Forelimb muscle (tissue), 1 donor: ENCODE measurements around the gene ZNF879. TPM values are rescaled to one million over a fixed set of nuclear protein-coding genes. Genes with fewer than 3 reads are reported as not detected.

Source experiments
- DNase-seq: peaks from one replicate; pipeline ENCODE4 v3.0.0-alpha.2; 2013; ENCODE audit warnings: low read depth
- polyA plus RNA-seq: library from polyadenylated mRNA; unstranded; fragments of 120-200 nt; gene quantifications from one replicate; pipeline ENCODE4 v1.2.1, GENCODE V29; 2013; ENCODE audit not compliant: insufficient read length

ZNF879 gene
- polyA plus RNA-seq, 1 donor = 4.0 TPM

- no peak for DNase-seq
These were observed 14.9 kb upstream of the ZNF879 start for GRCh38 chr5:179008667-179009066.

- DNase-seq = no peak
These were observed 9.5 kb downstream of the ZNF879 start for GRCh38 chr5:179033004-179033580.

GRCh38 chr5:179044765-179045164, 21.2 kb downstream of the ZNF879 start:
- no peak for DNase-seq

- DNase-seq = no peak
These were observed 28.2 kb downstream of the ZNF879 start for GRCh38 chr5:179051784-179052183.

- DNase-seq = no peak
These were observed 30.6 kb downstream of the ZNF879 start for GRCh38 chr5:179054036-179054785.

- DNase-seq = no peak
These were observed 31.3 kb downstream of the ZNF879 start for GRCh38 chr5:179054876-179055275.

- no peak for DNase-seq
These were observed 31.8 kb downstream of the ZNF879 start for GRCh38 chr5:179055436-179055835.

- no peak for DNase-seq
These were observed 32.2 kb downstream of the ZNF879 start for GRCh38 chr5:179055841-179056240.

GRCh38 chr5:179060116-179061008, 36.8 kb downstream of the ZNF879 start, which contains the start of gene ZNF354C:
ZNF354C (plus strand) TSS chr5:179060373; CDS start chr5:179062069, 1,696 bp downstream.
- peak; percentile 80 for DNase-seq

- no peak for DNase-seq
These were observed 37.4 kb downstream of the ZNF879 start for GRCh38 chr5:179061025-179061424.

GRCh38 chr5:179065703-179066102, 42.1 kb downstream of the ZNF879 start:
- no peak for DNase-seq

GRCh38 chr5:179079165-179079987, 55.8 kb downstream of the ZNF879 start:
- no peak for DNase-seq

GRCh38 chr5:179080724-179081123, 57.1 kb downstream of the ZNF879 start:
- no peak for DNase-seq

Other genes starting within 250 kb of the ZNF879 start
- gene ZNF354B, start 163.9 kb upstream of the ZNF879 start, polyA plus RNA-seq = 16.2 TPM
- 2.8 TPM for gene ZFP2, start 127.9 kb upstream of the ZNF879 start, polyA plus RNA-seq
- 3.7 TPM for gene ZNF454, start 82.6 kb upstream of the ZNF879 start, polyA plus RNA-seq
- gene GRM6, start 28.5 kb upstream of the ZNF879 start, polyA plus RNA-seq = 0.81 TPM
- gene ZNF354C, start 36.6 kb downstream of the ZNF879 start, polyA plus RNA-seq = 7.4 TPM